GM12875 (cell line): Measurements from ENCODE around the gene ACOX1.

Source experiments
- H3K4me3 ChIP-seq: one replicate; pipeline ENCODE4 v1.5.1; 2011; ENCODE audit warnings: low read depth, low read length, control low read depth
- CTCF ChIP-seq: IDR thresholded peaks from 2 replicates; pipeline ENCODE4 v1.5.1; 2011; ENCODE audit warnings: low read depth, mild to moderate bottlenecking, control low read depth, inconsistent platforms, low read length, moderate library complexity, borderline replicate concordance; ENCODE audit not compliant: insufficient read depth

ACOX1 gene

GRCh38 chr17:76008630-76009425, 29.9 kb upstream of the ACOX1 start:
- TF ChIP-seq CTCF = no peak
- no peak overlapping the region for H3K4me3 ChIP-seq

DNA sequence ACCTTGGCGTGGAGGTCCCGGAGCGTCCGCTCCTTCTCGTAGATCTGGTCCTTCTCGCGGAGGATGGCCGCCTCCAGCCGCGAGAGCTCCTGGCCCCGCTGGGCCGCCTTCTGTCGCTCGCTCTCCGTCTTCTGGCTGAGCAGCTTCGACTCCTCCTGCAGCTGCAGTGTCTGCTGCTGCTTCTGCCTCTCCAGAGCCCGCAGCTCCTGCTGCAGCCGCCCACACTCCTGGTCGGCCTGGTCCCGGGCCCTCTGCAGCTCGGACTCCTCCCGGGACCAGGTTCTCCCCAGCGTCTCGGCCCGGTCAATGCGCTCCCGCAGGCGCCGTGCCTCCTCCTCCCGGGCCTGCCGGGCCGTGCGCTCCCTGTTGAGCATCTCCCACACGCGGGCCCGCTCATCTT, 29.2 kb upstream of the ACOX1 start:
- TF ChIP-seq CTCF = no peak
- no peak overlapping the region for H3K4me3 ChIP-seq

- H3K4me3 ChIP-seq = no peak overlapping the region
- TF ChIP-seq CTCF = no peak
These were observed 28.8 kb upstream of the ACOX1 start for GRCh38 chr17:76007850-76008165.

GRCh38 chr17:76007131-76007849, 28.3 kb upstream of the ACOX1 start:
- no peak overlapping the region for H3K4me3 ChIP-seq
- no peak for TF ChIP-seq CTCF

- TF ChIP-seq CTCF = peak; percentile 50
- H3K4me3 ChIP-seq = no peak overlapping the region
These were observed 26.5 kb upstream of the ACOX1 start for GRCh38 chr17:76005263-76006149.

- no peak for TF ChIP-seq CTCF
- no peak overlapping the region for H3K4me3 ChIP-seq
These were observed 25.8 kb upstream of the ACOX1 start for GRCh38 chr17:76004750-76005262.
